ENCODE measurements around the gene CDH23. TPM values are rescaled to one million over a fixed set of nuclear protein-coding genes. Genes with fewer than 3 reads are reported as not detected.

Gene CDH23
- total and polyA plus RNA-seq, 10 of the 15 experiments (the other 5 are each of a cell fraction or from before 2014, with no cell fraction given) = 0.09 to 0.40 (median 0.15) TPM; not detected in 1

DNA sequence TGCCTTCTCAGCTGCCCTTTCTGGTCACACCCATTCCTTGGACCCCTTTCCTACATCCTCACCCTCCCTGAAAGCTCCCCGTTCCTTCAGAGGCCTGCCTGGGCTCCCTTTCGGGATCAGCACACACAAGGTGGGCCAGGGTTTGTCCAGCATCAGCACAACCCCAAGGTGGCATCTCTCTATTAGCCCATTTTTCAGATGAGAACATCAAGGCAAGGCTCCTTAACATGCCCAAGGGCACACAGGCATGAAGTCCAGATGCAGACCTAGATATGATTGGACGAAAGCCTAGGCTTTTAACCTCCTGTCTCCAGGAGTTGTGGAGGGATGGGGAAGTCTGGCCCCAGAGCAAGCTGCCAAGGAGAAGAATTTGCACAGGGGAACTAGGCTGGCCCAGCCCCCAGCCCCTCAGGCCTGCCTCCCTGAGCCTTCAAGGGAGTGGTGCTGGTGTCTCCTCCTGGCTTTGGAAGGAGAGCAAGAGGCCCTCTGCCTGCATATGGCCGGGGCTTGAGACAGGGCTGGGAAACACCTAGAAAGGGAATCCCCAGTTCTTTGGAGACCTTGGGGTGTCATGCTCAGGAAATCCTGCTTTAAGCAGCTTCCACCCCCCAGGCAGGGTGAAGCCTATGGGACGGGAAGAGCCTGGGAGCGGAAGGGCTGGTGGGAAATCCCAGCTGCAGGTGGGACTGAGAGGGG lies 385.6 kb downstream of the CDH23 start:
- in situ Hi-C loops (cut with MboI) (no loop called here), intact Hi-C loops (cut with micrococcal nuclease; ENCODE audit: unreplicated experiment) (no loop called here)
- WGBS (ENCODE audit: insufficient coverage, insufficient replicate concordance, low lambda C conversion rate, missing lambda C conversion rate) = 21% methylated on average over 6 of the region's 6 CpGs
- H3K9me3 ChIP-seq (replicated peaks; ENCODE audit: control insufficient read depth, insufficient read depth, low read length) = peaks cover 2% of the 10 kb centered on the region; the same call in 2 of the 3 replicates
- ATAC-seq (peak; percentile 72), DNase-seq (ENCODE audit: low read depth, low spot score) (no peak), FAIRE-seq (no peak)
- no peaks in the 10 kb centered on the region for H4K20me1 ChIP-seq (ENCODE audit: control insufficient read depth, insufficient read depth)
- TF ChIP-seq LARP7 (IDR thresholded peaks at IDR 0.05) (no peak), TCF12 (IDR thresholded peaks at IDR 0.05; ENCODE audit: low read depth, low read length) (no peak), RB1 (IDR thresholded peaks at IDR 0.05; ENCODE audit: borderline replicate concordance) (no peak), CBX5 (IDR thresholded peaks at IDR 0.05; ENCODE audit: low read depth) (no peak), SUPT20H (IDR thresholded peaks at IDR 0.05; ENCODE audit: borderline replicate concordance, control insufficient read depth, low read depth, low read length) (no peak), EED (IDR thresholded peaks at IDR 0.05; ENCODE audit: low read depth) (peak; percentile 73)
- TF ChIP-seq, protein P1, sequence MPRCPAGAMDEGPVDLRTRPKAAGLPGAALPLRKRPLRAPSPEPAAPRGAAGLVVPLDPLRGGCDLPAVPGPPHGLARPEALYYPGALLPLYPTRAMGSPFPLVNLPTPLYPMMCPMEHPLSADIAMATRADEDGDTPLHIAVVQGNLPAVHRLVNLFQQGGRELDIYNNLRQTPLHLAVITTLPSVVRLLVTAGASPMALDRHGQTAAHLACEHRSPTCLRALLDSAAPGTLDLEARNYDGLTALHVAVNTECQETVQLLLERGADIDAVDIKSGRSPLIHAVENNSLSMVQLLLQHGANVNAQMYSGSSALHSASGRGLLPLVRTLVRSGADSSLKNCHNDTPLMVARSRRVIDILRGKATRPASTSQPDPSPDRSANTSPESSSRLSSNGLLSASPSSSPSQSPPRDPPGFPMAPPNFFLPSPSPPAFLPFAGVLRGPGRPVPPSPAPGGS (IDR thresholded peaks at IDR 0.05; ENCODE audit: borderline replicate concordance, insufficient read depth, low read depth, low read length, poor library complexity, severe bottlenecking) = no peak
- peak overlapping the region; percentile 20 for H3K9ac ChIP-seq (ENCODE audit: control insufficient read depth, insufficient read depth, low read length)
- H3K4me3 ChIP-seq = no peak overlapping the region
- CTCF ChIA-PET = interaction anchor here (1.0 to 1.4 kb wide), 4 partner anchors 9 to 112 kb away, joined by 3 read pairs; partner anchors contain the start of gene VSIR
- no peaks in the 10 kb centered on the region for H3K36me3 ChIP-seq (ENCODE audit: control insufficient read depth in 2 of 2, insufficient read depth in 2 of 2, low read length in 1 of 2)
- H2AFZ ChIP-seq (ENCODE audit: control insufficient read depth, low read depth, low read length) = no peak overlapping the region
- no peaks in the 10 kb centered on the region for H3K27me3 ChIP-seq (replicated peaks in 1 of 2; ENCODE audit: control insufficient read depth in 2 of 2, insufficient read depth in 2 of 2, low read length in 1 of 2)
- H3K4me2 ChIP-seq (ENCODE audit: control insufficient read depth, insufficient read depth) = peak overlapping the region; percentile 44
- RAD21 ChIA-PET (ENCODE audit: unreplicated experiment) = interaction anchor here (0.8 to 1.6 kb wide), 4 partner anchors 8 to 78 kb away, joined by 3 to 5 read pairs (median 4); partner anchors contain the start of gene VSIR
- no peaks in the 10 kb centered on the region for H3K79me2 ChIP-seq (ENCODE audit: control insufficient read depth, insufficient read depth, low read length)
- SMC1A ChIA-PET (ENCODE audit: uncharacterized antibody, unreplicated experiment) = interaction anchor here (1.0 to 2.0 kb wide), 6 partner anchors 9 to 112 kb away, joined by 3 to 6 read pairs (median 3); partner anchors contain the start of gene VSIR
- BruUV-seq (replicated peaks) = no TSS peak
- POLR2A ChIA-PET = interaction anchor here (0.7 kb wide), 1 partner anchor 13 kb away, joined by 3 read pairs; no protein-coding TSS in a partner anchor
- H3K4me1 ChIP-seq (ENCODE audit: control insufficient read depth, insufficient read depth, low read length) = peaks cover 15% of the 10 kb centered on the region
- H3K27ac ChIP-seq (ENCODE audit: control insufficient read depth, insufficient read depth) = peak overlapping the region; percentile 43

All from GM12878 (cell line).